BLaER1 (cell line): Measurements from ENCODE around the gene MAG.
"Not testable (repeated sequence)": the region's sequence is repeated elsewhere in the genome, so short reads cannot be mapped to it uniquely, and the experiment has no call there.

ENCODE experiments used
- H3K27ac ChIP-seq: shearing (Covaris generic); formaldehyde crosslinking; 2 replicates; pipeline ENCODE4 v1.8.1; 2022
- H3K27me3 ChIP-seq: shearing (Covaris generic); formaldehyde crosslinking; 2 replicates; pipeline ENCODE4 v1.8.1; 2022
- H3K36me3 ChIP-seq: shearing (Covaris generic); formaldehyde crosslinking; 2 replicates; pipeline ENCODE4 v1.8.1; 2022
- H3K4me1 ChIP-seq: shearing (Covaris generic); formaldehyde crosslinking; 2 replicates; pipeline ENCODE4 v1.8.1; 2022
- H3K4me2 ChIP-seq: shearing (Covaris generic); formaldehyde crosslinking; 2 replicates; pipeline ENCODE4 v1.8.1; 2022
- H3K4me3 ChIP-seq: shearing (Covaris generic); formaldehyde crosslinking; 2 replicates; pipeline ENCODE4 v1.8.1; 2022
- H3K9ac ChIP-seq: shearing (Covaris generic); formaldehyde crosslinking; 2 replicates; pipeline ENCODE4 v1.8.1; 2022
- H3K9me3 ChIP-seq: shearing (Covaris generic); formaldehyde crosslinking; 2 replicates; pipeline ENCODE4 v1.8.1; 2022
- H4K20me1 ChIP-seq: shearing (Covaris generic); formaldehyde crosslinking; 2 replicates; pipeline ENCODE4 v1.8.1; 2022
- Cebpa-rat ChIP-seq: shearing (Covaris generic); IDR thresholded peaks from 2 replicates; pipeline ENCODE4 v1.8.1; 2022

Gene MAG

GRCh38 chr19:35357867-35358573 lies 66.1 kb downstream of the MAG start, which contains the start of gene FFAR3:
Gene FFAR3 (plus strand): TSS chr19:35358460. CDS start chr19:35358891, 431 bp downstream.
- peak within 1 kb of the TSS; percentile 44 for H3K4me2 ChIP-seq
- H3K4me3 ChIP-seq: no peak within 1 kb of the TSS
- H3K27ac ChIP-seq: no peak within 1 kb of the TSS
- H4K20me1 ChIP-seq: no peaks in the 10 kb centered on the region
- peaks cover 44% of the 10 kb centered on the region for H3K4me1 ChIP-seq
- H3K9ac ChIP-seq: no peak within 1 kb of the TSS
- no peaks in the 10 kb centered on the region for H3K9me3 ChIP-seq
- H3K36me3 ChIP-seq: no peaks in the 10 kb centered on the region
- TF ChIP-seq Cebpa-rat: peak; percentile 57; the same call in 1 of the 2 replicates
- no peaks in the 10 kb centered on the region for H3K27me3 ChIP-seq

GRCh38 chr19:35358834-35359233 lies 66.9 kb downstream of the MAG start:
- not testable (repeated sequence) for H3K4me2 ChIP-seq, H3K27ac ChIP-seq, H3K4me3 ChIP-seq, H3K36me3 ChIP-seq, H3K27me3 ChIP-seq, H3K9ac ChIP-seq, H4K20me1 ChIP-seq, H3K9me3 ChIP-seq
- peaks cover 36% of the 10 kb centered on the region for H3K4me1 ChIP-seq

GRCh38 chr19:35359395-35359794 lies 67.4 kb downstream of the MAG start:
- not testable (repeated sequence) for H3K27ac ChIP-seq, H3K36me3 ChIP-seq, H3K4me2 ChIP-seq, H4K20me1 ChIP-seq, H3K4me3 ChIP-seq, H3K9ac ChIP-seq, H3K9me3 ChIP-seq, H3K27me3 ChIP-seq
- peaks cover 36% of the 10 kb centered on the region for H3K4me1 ChIP-seq

GRCh38 chr19:35360081-35360480 lies 68.1 kb downstream of the MAG start:
- not testable (repeated sequence) for H3K9me3 ChIP-seq, H3K27ac ChIP-seq, H3K4me2 ChIP-seq, H3K36me3 ChIP-seq, H3K4me3 ChIP-seq, H3K9ac ChIP-seq, H3K27me3 ChIP-seq, H4K20me1 ChIP-seq
- H3K4me1 ChIP-seq: peaks cover 33% of the 10 kb centered on the region

GRCh38 chr19:35360880-35361420 lies 69.0 kb downstream of the MAG start:
- Histone ChIP-seq H3K4me2 (peak overlapping the region; percentile 36), H3K9me3 (no peaks in the 10 kb centered on the region), H4K20me1 (no peaks in the 10 kb centered on the region), H3K27me3 (no peaks in the 10 kb centered on the region), H3K27ac (no peak overlapping the region), H3K36me3 (no peaks in the 10 kb centered on the region), H3K9ac (no peak overlapping the region), H3K4me1 (peaks cover 24% of the 10 kb centered on the region), H3K4me3 (no peak overlapping the region)
- no peak for TF ChIP-seq Cebpa-rat

- no peaks in the 10 kb centered on the region for H3K36me3 ChIP-seq
- H3K9me3 ChIP-seq: no peaks in the 10 kb centered on the region
- no peak overlapping the region for H3K27ac ChIP-seq
- H3K4me3 ChIP-seq: no peak overlapping the region
- no peak for TF ChIP-seq Cebpa-rat
- no peaks in the 10 kb centered on the region for H3K27me3 ChIP-seq
- H3K4me2 ChIP-seq: no peak overlapping the region
- peaks cover 18% of the 10 kb centered on the region for H3K4me1 ChIP-seq
- H4K20me1 ChIP-seq: no peaks in the 10 kb centered on the region
- H3K9ac ChIP-seq: no peak overlapping the region
Observed at GRCh38 chr19:35362261-35363000, 70.5 kb downstream of the MAG start.

- Histone ChIP-seq H3K4me2 (no peak overlapping the region), H3K36me3 (no peaks in the 10 kb centered on the region), H3K4me1 (peaks cover 12% of the 10 kb centered on the region), H3K27me3 (no peaks in the 10 kb centered on the region), H3K4me3 (no peak overlapping the region), H4K20me1 (no peaks in the 10 kb centered on the region), H3K9ac (no peak overlapping the region), H3K27ac (no peak overlapping the region), H3K9me3 (no peaks in the 10 kb centered on the region)
- TF ChIP-seq Cebpa-rat: no peak
Observed at GRCh38 chr19:35363001-35363590, 71.1 kb downstream of the MAG start.
